Smooth muscle cell (in vitro differentiated cells): ENCODE data around the gene UBE2E1. TPM values are rescaled to one million over a fixed set of nuclear protein-coding genes. Genes with fewer than 3 reads are reported as not detected.

ENCODE experiments used
- DNase-seq: peaks from one replicate; lab custom pipeline; 2025; ENCODE audit not compliant: unreplicated experiment; lab: John Stamatoyannopoulos, UW
- H2AFZ ChIP-seq: fragments of 200-600 bp; sonication (generic); 2 replicates; pipeline ENCODE4 v1.6.0; 2016; ENCODE audit warnings: antibody characterized with exemption, low read depth, mild to moderate bottlenecking
- H3F3A ChIP-seq: fragments of 200-600 bp; sonication (generic); 2 replicates; pipeline ENCODE4 v1.6.0; 2017; ENCODE audit warnings: antibody characterized with exemption, low read depth
- H3K27ac ChIP-seq: fragments of 200-600 bp; sonication (generic); 2 replicates; pipeline ENCODE4 v1.5.1; 2016; ENCODE audit warnings: low read depth, mild to moderate bottlenecking
- H3K27me3 ChIP-seq: fragments of 200-600 bp; sonication (generic); 2 replicates; pipeline ENCODE4 v1.6.1; 2016; ENCODE audit warnings: low read depth, mild to moderate bottlenecking
- H3K36me3 ChIP-seq: fragments of 200-600 bp; sonication (generic); 2 replicates; pipeline ENCODE4 v1.5.1; 2016; ENCODE audit warnings: low read depth
- H3K4me1 ChIP-seq: fragments of 200-600 bp; sonication (generic); 2 replicates; pipeline ENCODE4 v1.5.1; 2016; ENCODE audit warnings: low read depth
- H3K4me2 ChIP-seq: fragments of 200-600 bp; sonication (generic); 2 replicates; pipeline ENCODE4 v1.6.0; 2016; ENCODE audit warnings: mild to moderate bottlenecking
- H3K4me3 ChIP-seq: fragments of 200-600 bp; sonication (generic); 2 replicates; pipeline ENCODE4 v1.5.1; 2016; ENCODE audit warnings: mild to moderate bottlenecking
- H3K79me2 ChIP-seq: fragments of 200-600 bp; sonication (generic); 2 replicates; pipeline ENCODE4 v1.6.0; 2016; ENCODE audit warnings: low read depth, mild to moderate bottlenecking
- H3K9ac ChIP-seq: fragments of 200-600 bp; sonication (generic); 2 replicates; pipeline ENCODE4 v1.6.0; 2016; ENCODE audit warnings: low read depth
- H3K9me3 ChIP-seq: fragments of 200-600 bp; sonication (generic); replicated peaks from 2 replicates; pipeline ENCODE4 v1.5.1; 2016; ENCODE audit warnings: low read depth
- H4K20me1 ChIP-seq: fragments of 200-600 bp; sonication (generic); 2 replicates; pipeline ENCODE4 v1.6.0; 2016; ENCODE audit warnings: low read depth
- CTCF ChIP-seq: fragments of 200-600 bp; sonication (generic); IDR thresholded peaks from 2 replicates; pipeline ENCODE4 v1.5.1; 2017; ENCODE audit warnings: borderline replicate concordance, mild to moderate bottlenecking, antibody characterized with exemption; ENCODE audit not compliant: insufficient read depth, poor library complexity, severe bottlenecking
- WGBS: methylation state at CpG from one replicate; pipeline ENCODE4 v1.1.7; 2016; ENCODE audit warnings: low lambda C conversion rate; 5-methylcytosine and 5-hydroxymethylcytosine counted together
- polyA plus RNA-seq: library from polyadenylated mRNA; unstranded; fragments of >200 nt; fragmentation: Nextera tagmentation; extraction: Ambion mirVana; gene quantifications from 2 replicates; pipeline ENCODE4 v1.2.1, GENCODE V29; 2016
- total RNA-seq: library from RNA; depleted of rRNA; stranded (reverse); fragments of >200 nt; gene quantifications from 2 replicates; pipeline ENCODE4 v1.2.3, GENCODE V29; 2014

UBE2E1 gene
- total and polyA plus RNA-seq, 2 experiments from 2014 or later, result 13.3 to 128 TPM

DNA sequence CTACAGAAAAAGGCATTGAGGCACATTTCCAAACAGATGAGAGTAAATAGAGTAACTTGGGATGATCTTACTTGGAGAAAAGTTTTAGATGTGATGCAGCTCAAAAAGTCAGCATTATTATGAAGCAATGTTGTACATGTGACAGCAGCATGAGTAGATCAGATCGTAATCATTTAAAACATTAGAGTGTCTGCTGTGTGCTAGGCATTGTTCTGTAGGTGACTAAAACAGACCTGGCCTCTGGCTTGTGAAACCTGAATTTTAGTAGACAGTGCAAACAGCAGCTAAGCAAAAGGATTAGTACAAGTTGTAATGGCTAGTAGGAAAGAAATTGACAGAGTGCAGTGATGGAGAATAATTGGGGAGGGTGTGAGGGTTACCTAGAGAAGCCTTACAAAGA is 15.1 kb downstream of the UBE2E1 start:
- whole genome bisulfite sequencing, result 83% methylated on average over 1 of the region's 1 CpG
- H3K27ac ChIP-seq, result no peak overlapping the region
- H4K20me1 ChIP-seq, result peaks cover 100% of the 10 kb centered on the region
- H3F3A ChIP-seq, result peaks cover 4% of the 10 kb centered on the region
- no peaks in the 10 kb centered on the region for H3K9me3 ChIP-seq
- H3K27me3 ChIP-seq, result no peaks in the 10 kb centered on the region
- peaks cover 87% of the 10 kb centered on the region for H3K79me2 ChIP-seq
- H2AFZ ChIP-seq, result no peak overlapping the region
- no peak overlapping the region for H3K4me3 ChIP-seq
- no peak overlapping the region for H3K4me2 ChIP-seq
- H3K36me3 ChIP-seq, result no peaks in the 10 kb centered on the region
- no peak for DNase-seq
- peaks cover 25% of the 10 kb centered on the region for H3K4me1 ChIP-seq
- TF ChIP-seq CTCF, result no peak
- H3K9ac ChIP-seq, result no peak overlapping the region

- H2AFZ ChIP-seq, result no peak overlapping the region
- H3K9me3 ChIP-seq, result no peaks in the 10 kb centered on the region
- no peaks in the 10 kb centered on the region for H3K36me3 ChIP-seq
- no peak overlapping the region for H3K9ac ChIP-seq
- peaks cover 4% of the 10 kb centered on the region for H3F3A ChIP-seq
- no peak for TF ChIP-seq CTCF
- H3K27me3 ChIP-seq, result no peaks in the 10 kb centered on the region
- H3K4me2 ChIP-seq, result no peak overlapping the region
- peaks cover 85% of the 10 kb centered on the region for H3K79me2 ChIP-seq
- peaks cover 25% of the 10 kb centered on the region for H3K4me1 ChIP-seq
- H3K27ac ChIP-seq, result no peak overlapping the region
- WGBS, result 89% methylated on average over 1 of the region's 1 CpG
- no peak overlapping the region for H3K4me3 ChIP-seq
- H4K20me1 ChIP-seq, result peaks cover 100% of the 10 kb centered on the region
- DNase-seq, result no peak
Measured at GRCh38 chr3:23821858-23822257, 16.1 kb downstream of the UBE2E1 start.

GRCh38 chr3:23822559-23822958 is 16.8 kb downstream of the UBE2E1 start:
- no peaks in the 10 kb centered on the region for H3K9me3 ChIP-seq
- H2AFZ ChIP-seq, result no peak overlapping the region
- H3K27me3 ChIP-seq, result no peaks in the 10 kb centered on the region
- peaks cover 100% of the 10 kb centered on the region for H4K20me1 ChIP-seq
- WGBS, result 93% methylated on average over 7 of the region's 7 CpGs
- no peak for TF ChIP-seq CTCF
- no peak for DNase-seq
- peaks cover 4% of the 10 kb centered on the region for H3F3A ChIP-seq
- peaks cover 85% of the 10 kb centered on the region for H3K79me2 ChIP-seq
- no peak overlapping the region for H3K4me2 ChIP-seq
- no peaks in the 10 kb centered on the region for H3K36me3 ChIP-seq
- no peak overlapping the region for H3K9ac ChIP-seq
- no peak overlapping the region for H3K4me3 ChIP-seq
- peaks cover 25% of the 10 kb centered on the region for H3K4me1 ChIP-seq
- H3K27ac ChIP-seq, result no peak overlapping the region

GRCh38 chr3:23823620-23824019 is 17.9 kb downstream of the UBE2E1 start:
- no peak overlapping the region for H3K27ac ChIP-seq
- peaks cover 4% of the 10 kb centered on the region for H3F3A ChIP-seq
- H3K9me3 ChIP-seq, result no peaks in the 10 kb centered on the region
- H3K79me2 ChIP-seq, result peaks cover 85% of the 10 kb centered on the region
- H3K27me3 ChIP-seq, result no peaks in the 10 kb centered on the region
- peaks cover 25% of the 10 kb centered on the region for H3K4me1 ChIP-seq
- TF ChIP-seq CTCF, result no peak
- WGBS, result 86% methylated on average over 3 of the region's 3 CpGs
- no peaks in the 10 kb centered on the region for H3K36me3 ChIP-seq
- no peak for DNase-seq
- H3K4me3 ChIP-seq, result no peak overlapping the region
- H4K20me1 ChIP-seq, result peaks cover 100% of the 10 kb centered on the region
- H3K9ac ChIP-seq, result no peak overlapping the region
- H2AFZ ChIP-seq, result no peak overlapping the region
- H3K4me2 ChIP-seq, result no peak overlapping the region
